K562 (cell line): ENCODE measurements around the gene HSPA5. TPM values are rescaled to one million over a fixed set of nuclear protein-coding genes. Genes with fewer than 3 reads are reported as not detected.

Source experiments
- AFF1 ChIP-seq, 2 experiments: fragments of 450-650 bp; IDR thresholded peaks; 2 replicates each; pipeline ENCODE4 v1.6.1; 2018; ENCODE audit warnings: mild to moderate bottlenecking in 2 of 2, low read depth in 1 of 2; ENCODE audit not compliant: partially characterized antibody in 2 of 2
- ATF7 ChIP-seq: fragments of 450-650 bp; IDR thresholded peaks from 2 replicates; pipeline ENCODE4 v1.7.1; 2014; ENCODE audit warnings: mild to moderate bottlenecking, moderate library complexity
- HDGF ChIP-seq: fragments of 450-650 bp; IDR thresholded peaks from 2 replicates; pipeline ENCODE4 v1.6.1; 2016
- MAX ChIP-seq: sonication (generic); formaldehyde crosslinking; IDR thresholded peaks from 2 replicates; pipeline ENCODE4 v1.9.0; 2022; ENCODE audit warnings: mild to moderate bottlenecking, missing genetic modification reagents
- NBN ChIP-seq: fragments of 450-650 bp; IDR thresholded peaks from 2 replicates; pipeline ENCODE4 v1.6.1; 2016; ENCODE audit warnings: low read depth, mild to moderate bottlenecking
- PYGO2 ChIP-seq: fragments of 450-650 bp; IDR thresholded peaks from 2 replicates; pipeline ENCODE4 v1.6.1; 2016; ENCODE audit warnings: mild to moderate bottlenecking, missing genetic modification characterization, moderate library complexity, missing compliant biosample characterization
- ZNF318 ChIP-seq, 2 experiments: fragments of 450-650 bp; IDR thresholded peaks; 2 replicates each; pipeline ENCODE4 v1.6.1; 2016; ENCODE audit warnings: mild to moderate bottlenecking in 2 of 2, borderline replicate concordance in 1 of 2, low read depth in 1 of 2, moderate library complexity in 1 of 2
- ZNF699 ChIP-seq: fragments of 250-450 bp; sonication (Bioruptor Pico); IDR thresholded peaks from 2 replicates; pipeline ENCODE4 v1.8.0; 2021; ENCODE audit warnings: mild to moderate bottlenecking, moderate library complexity; ENCODE audit not compliant: insufficient replicate concordance
- polyA plus RNA-seq, 8 experiments: library from polyadenylated mRNA; depleted of rRNA in 4 of 8; stranded (reverse) in 5 of 8; unstranded in 3 of 8; fragments of >200 nt; fragmentation: Nextera tagmentation in 2 of 8; fragmentation: Illumina TruSeq in 1 of 8; extraction: Ambion mirVana in 2 of 8; extraction: Trizol in 1 of 8; gene quantifications; 2 replicates each; pipeline versions ENCODE4 v1.2.1 to v1.2.3, GENCODE V29; 2011 to 2014; ENCODE audit warnings: inconsistent platforms in 1 of 8, missing spikeins in 1 of 8
- total RNA-seq, 7 experiments: library from RNA; depleted of rRNA in 6 of 7; stranded (reverse); fragments of >200 nt in 6 of 7; fragmentation: Illumina TruSeq in 2 of 7; extraction: Trizol in 2 of 7; gene quantifications; 2 replicates each; pipeline versions ENCODE4 v1.2.1 to v1.2.3, GENCODE V29; 2011 to 2021; ENCODE audit warnings: low replicate concordance in 1 of 7
- TF ChIP-seq, protein P1 (sequence below): sonication (generic); formaldehyde crosslinking; IDR thresholded peaks from 2 replicates; pipeline ENCODE4 v1.8.0; 2023; ENCODE audit warnings: missing genetic modification reagents, mild to moderate bottlenecking, borderline replicate concordance

HSPA5 gene
- total and polyA plus RNA-seq, 9 of the 15 experiments (the other 6 are each of a cell fraction or from before 2014, with no cell fraction given), result 48.0 to 265 (median 113) TPM

DNA sequence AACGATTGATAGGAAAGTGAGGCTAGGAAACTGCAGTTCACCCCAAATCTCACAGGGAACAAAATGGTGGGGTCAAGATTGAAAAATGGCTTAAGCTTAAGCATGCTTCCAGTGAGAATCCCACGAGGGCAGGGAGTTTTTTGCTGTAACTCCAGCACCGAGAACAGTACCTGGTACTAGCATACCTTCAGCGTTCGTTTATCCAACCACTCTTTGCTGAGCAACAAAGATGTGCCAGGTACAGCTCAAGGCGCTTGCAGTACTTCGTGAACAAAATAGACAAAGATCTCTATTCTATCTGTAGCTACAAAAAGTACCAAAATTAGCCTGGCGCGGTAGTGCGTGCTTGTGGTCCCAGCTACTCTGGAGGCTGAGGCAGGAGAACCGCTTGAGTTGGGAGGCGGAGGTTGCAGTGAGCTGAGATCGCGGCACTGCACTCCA lies 50.8 kb downstream of the HSPA5 start (continued):
- TF ChIP-seq AFF1 (IDR thresholded peaks at IDR 0.05; ENCODE audit: low read depth in 1 of 2, partially characterized antibody in 2 of 2), result no peak
- no peak for TF ChIP-seq HDGF
- TF ChIP-seq ATF7, result no peak
- TF ChIP-seq MAX (CRISPR knock-in tag), result peak; percentile 79
- TF ChIP-seq ZNF318 (IDR thresholded peaks at IDR 0.05; ENCODE audit: borderline replicate concordance in 1 of 2, low read depth in 1 of 2), result no peak
- no peak for TF ChIP-seq PYGO2
- no peak for TF ChIP-seq ZNF699 (CRISPR knock-in tag)
- no peak for TF ChIP-seq NBN
- TF ChIP-seq, protein P1, sequence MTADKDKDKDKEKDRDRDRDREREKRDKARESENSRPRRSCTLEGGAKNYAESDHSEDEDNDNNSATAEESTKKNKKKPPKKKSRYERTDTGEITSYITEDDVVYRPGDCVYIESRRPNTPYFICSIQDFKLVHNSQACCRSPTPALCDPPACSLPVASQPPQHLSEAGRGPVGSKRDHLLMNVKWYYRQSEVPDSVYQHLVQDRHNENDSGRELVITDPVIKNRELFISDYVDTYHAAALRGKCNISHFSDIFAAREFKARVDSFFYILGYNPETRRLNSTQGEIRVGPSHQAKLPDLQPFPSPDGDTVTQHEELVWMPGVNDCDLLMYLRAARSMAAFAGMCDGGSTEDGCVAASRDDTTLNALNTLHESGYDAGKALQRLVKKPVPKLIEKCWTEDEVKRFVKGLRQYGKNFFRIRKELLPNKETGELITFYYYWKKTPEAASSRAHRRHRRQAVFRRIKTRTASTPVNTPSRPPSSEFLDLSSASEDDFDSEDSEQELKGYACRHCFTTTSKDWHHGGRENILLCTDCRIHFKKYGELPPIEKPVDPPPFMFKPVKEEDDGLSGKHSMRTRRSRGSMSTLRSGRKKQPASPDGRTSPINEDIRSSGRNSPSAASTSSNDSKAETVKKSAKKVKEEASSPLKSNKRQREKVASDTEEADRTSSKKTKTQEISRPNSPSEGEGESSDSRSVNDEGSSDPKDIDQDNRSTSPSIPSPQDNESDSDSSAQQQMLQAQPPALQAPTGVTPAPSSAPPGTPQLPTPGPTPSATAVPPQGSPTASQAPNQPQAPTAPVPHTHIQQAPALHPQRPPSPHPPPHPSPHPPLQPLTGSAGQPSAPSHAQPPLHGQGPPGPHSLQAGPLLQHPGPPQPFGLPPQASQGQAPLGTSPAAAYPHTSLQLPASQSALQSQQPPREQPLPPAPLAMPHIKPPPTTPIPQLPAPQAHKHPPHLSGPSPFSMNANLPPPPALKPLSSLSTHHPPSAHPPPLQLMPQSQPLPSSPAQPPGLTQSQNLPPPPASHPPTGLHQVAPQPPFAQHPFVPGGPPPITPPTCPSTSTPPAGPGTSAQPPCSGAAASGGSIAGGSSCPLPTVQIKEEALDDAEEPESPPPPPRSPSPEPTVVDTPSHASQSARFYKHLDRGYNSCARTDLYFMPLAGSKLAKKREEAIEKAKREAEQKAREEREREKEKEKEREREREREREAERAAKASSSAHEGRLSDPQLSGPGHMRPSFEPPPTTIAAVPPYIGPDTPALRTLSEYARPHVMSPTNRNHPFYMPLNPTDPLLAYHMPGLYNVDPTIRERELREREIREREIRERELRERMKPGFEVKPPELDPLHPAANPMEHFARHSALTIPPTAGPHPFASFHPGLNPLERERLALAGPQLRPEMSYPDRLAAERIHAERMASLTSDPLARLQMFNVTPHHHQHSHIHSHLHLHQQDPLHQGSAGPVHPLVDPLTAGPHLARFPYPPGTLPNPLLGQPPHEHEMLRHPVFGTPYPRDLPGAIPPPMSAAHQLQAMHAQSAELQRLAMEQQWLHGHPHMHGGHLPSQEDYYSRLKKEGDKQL (CRISPR knock-in tag), result no peak
